Small intestine (tissue), 7 donors: ENCODE data around the gene SERHL2. TPM values are rescaled to one million over a fixed set of nuclear protein-coding genes. Genes with fewer than 3 reads are reported as not detected.
"Not testable (repeated sequence)": the region's sequence is repeated elsewhere in the genome, so short reads cannot be mapped to it uniquely, and the experiment has no call there.

Experiments
- DNase-seq, 2 donors: peaks; one replicate each; pipeline versions ENCODE4 v3.0.0 to v3.0.0-alpha.2; 2013
- FAIRE-seq: peaks from 2 replicates; lab custom pipeline; 2012; peaks lifted over from hg19 to GRCh38; lab: Jason Lieb, UNC
- H3K27ac ChIP-seq, 3 donors: one replicate each; pipeline ENCODE4 v1.5.1; 2013; ENCODE audit warnings: low read length in 2 of 3, mild to moderate bottlenecking in 2 of 3, control low read depth in 1 of 3, inconsistent platforms in 1 of 3, low read depth in 1 of 3, moderate library complexity in 1 of 3
- H3K27me3 ChIP-seq, 3 donors: one replicate each; pipeline ENCODE4 v1.6.1; 2013; ENCODE audit warnings: low read length in 3 of 3, inconsistent platforms in 1 of 3; ENCODE audit not compliant: control insufficient read depth in 3 of 3, insufficient read depth in 3 of 3
- H3K36me3 ChIP-seq, 3 donors: one replicate each; pipeline ENCODE4 v1.6.1; 2013; ENCODE audit warnings: low read length in 3 of 3, inconsistent platforms in 1 of 3, low read depth in 1 of 3, mild to moderate bottlenecking in 1 of 3, moderate library complexity in 1 of 3; ENCODE audit not compliant: control insufficient read depth in 3 of 3, insufficient read depth in 2 of 3
- H3K4me1 ChIP-seq, 3 donors: one replicate each; pipeline ENCODE4 v1.6.1; 2013; ENCODE audit warnings: low read length in 2 of 3, inconsistent platforms in 1 of 3, low read depth in 1 of 3, mild to moderate bottlenecking in 1 of 3, moderate library complexity in 1 of 3; ENCODE audit not compliant: control insufficient read depth in 3 of 3, insufficient read depth in 2 of 3
- H3K4me3 ChIP-seq, 3 donors: one replicate each; pipeline ENCODE4 v1.5.1; 2013; ENCODE audit warnings: low read length in 3 of 3, control low read depth in 1 of 3, inconsistent platforms in 1 of 3, low read depth in 1 of 3, mild to moderate bottlenecking in 1 of 3, moderate library complexity in 1 of 3
- H3K9me3 ChIP-seq, 2 donors: one replicate each; pipeline ENCODE4 v1.6.1; 2013; ENCODE audit warnings: low read depth in 1 of 2, low read length in 1 of 2; ENCODE audit not compliant: control insufficient read depth in 2 of 2, insufficient read depth in 1 of 2
- WGBS, 3 donors: extraction: QIAGEN DNeasy Blood & Tissue Kit; methylation state at CpG; one replicate each; pipeline ENCODE4 v1.1.7; 2013; 5-methylcytosine and 5-hydroxymethylcytosine counted together
- polyA plus RNA-seq, 4 donors: library from polyadenylated mRNA; stranded (reverse) in 3 of 4; unstranded in 1 of 4; fragments of 200-250 nt in 3 of 4; fragments of 120-200 nt in 1 of 4; gene quantifications; one replicate each; pipeline versions ENCODE4 v1.2.1 to v1.2.3, GENCODE V29; 2013
- donor health status: healthy with polysubstance abuse.
- donor health status: control.
- donor health status: control.
- donor health status: Bipolar disorder and iron deficiency.
- donor health status: healthy.

The SERHL2 gene
- polyA plus RNA-seq, 4 donors = 0.89 to 4.1 (median 2.4) TPM

GRCh38 chr22:42539236-42539771, 14.5 kb upstream of the SERHL2 start:
- not testable (repeated sequence) for H3K4me3 ChIP-seq, H3K36me3 ChIP-seq, H3K9me3 ChIP-seq, H3K4me1 ChIP-seq, H3K27me3 ChIP-seq, FAIRE-seq, DNase-seq
- peak overlapping the region in 1 of 3 donors; percentile 89 for H3K27ac ChIP-seq
- WGBS, 3 donors = 5 to 20% methylated on average over 4 to 10 of the region's 11 CpGs; no CpG with 5 or more reads in 1 of the 3 donors

- FAIRE-seq = no peak
- no peaks in the 10 kb centered on the region for H3K36me3 ChIP-seq
- peaks cover 0 to 13% (median 0%) of the 10 kb centered on the region in 3 donors for H3K27me3 ChIP-seq
- 5 to 14% (median 12%) methylated on average over 2 of the region's 2 CpGs for WGBS, 3 donors
- no peaks in the 10 kb centered on the region for H3K4me1 ChIP-seq
- DNase-seq = peak in 1 of 2 donors; percentile 47
- H3K4me3 ChIP-seq = no peak overlapping the region
- no peak overlapping the region for H3K27ac ChIP-seq
- no peaks in the 10 kb centered on the region for H3K9me3 ChIP-seq
These were observed 9.1 kb upstream of the SERHL2 start for GRCh38 chr22:42544686-42545085.

- Histone ChIP-seq H3K36me3 (no peaks in the 10 kb centered on the region), H3K27me3 (peaks cover 0 to 16% (median 0%) of the 10 kb centered on the region in 3 donors), H3K27ac (no peak overlapping the region), H3K4me3 (no peak overlapping the region), H3K4me1 (peaks cover 0 to 3% (median 0%) of the 10 kb centered on the region in 3 donors), H3K9me3 (peaks cover 0 to 16% of the 10 kb centered on the region in 2 donors)
- 59 to 71% (median 71%) methylated on average over 9 of the region's 9 CpGs for whole genome bisulfite sequencing, 3 donors
- DNase-seq (no peak), FAIRE-seq (no peak)
These were observed 6.2 kb upstream of the SERHL2 start for GRCh38 chr22:42547562-42547961.

- 53 to 60% (median 53%) methylated on average over 3 to 6 of the region's 6 CpGs for WGBS, 3 donors
- H3K4me1 ChIP-seq, DNase-seq, H3K27ac ChIP-seq, FAIRE-seq, H3K36me3 ChIP-seq, H3K4me3 ChIP-seq: not testable (repeated sequence)
- peaks cover 0 to 16% of the 10 kb centered on the region in 2 donors for H3K9me3 ChIP-seq
- peaks cover 0 to 16% (median 0%) of the 10 kb centered on the region in 3 donors for H3K27me3 ChIP-seq
These were observed 5.6 kb upstream of the SERHL2 start for GRCh38 chr22:42548126-42548525.

- no peak for DNase-seq
- WGBS, 3 donors = 81 to 83% (median 81%) methylated on average over 19 of the region's 19 CpGs
- H3K9me3 ChIP-seq = peaks cover 0 to 16% of the 10 kb centered on the region in 2 donors
- peaks cover 0 to 16% (median 0%) of the 10 kb centered on the region in 3 donors for H3K27me3 ChIP-seq
- no peak overlapping the region for H3K4me3 ChIP-seq
- no peak overlapping the region for H3K27ac ChIP-seq
- no peaks in the 10 kb centered on the region for H3K36me3 ChIP-seq
- H3K4me1 ChIP-seq = peaks cover 0 to 3% (median under 1%) of the 10 kb centered on the region in 3 donors
- no peak for FAIRE-seq
These were observed 5.0 kb upstream of the SERHL2 start for GRCh38 chr22:42548597-42549330.

GRCh38 chr22:42549331-42550060, 4.3 kb upstream of the SERHL2 start:
- DNase-seq (no peak), FAIRE-seq (no peak)
- peaks cover 0 to 16% of the 10 kb centered on the region in 2 donors for H3K9me3 ChIP-seq
- WGBS, 3 donors = 73 to 91% (median 83%) methylated on average over 6 to 11 of the region's 11 CpGs
- peaks cover 0 to 7% (median 3%) of the 10 kb centered on the region in 3 donors for H3K4me1 ChIP-seq
- no peak overlapping the region for H3K4me3 ChIP-seq
- peaks cover 0 to 16% (median 0%) of the 10 kb centered on the region in 3 donors for H3K27me3 ChIP-seq
- no peak overlapping the region for H3K27ac ChIP-seq
- H3K36me3 ChIP-seq = no peaks in the 10 kb centered on the region

- not testable (repeated sequence) for FAIRE-seq, DNase-seq, H3K4me1 ChIP-seq, H3K36me3 ChIP-seq, H3K27ac ChIP-seq, H3K4me3 ChIP-seq
- Histone ChIP-seq H3K27me3 (peaks cover 0 to 16% (median 0%) of the 10 kb centered on the region in 3 donors), H3K9me3 (peaks cover 0 to 16% of the 10 kb centered on the region in 2 donors)
- WGBS, 3 donors = 77 to 89% (median 88%) methylated on average over 6 of the region's 6 CpGs
These were observed 1.5 kb upstream of the SERHL2 start for GRCh38 chr22:42552294-42552647.

- Histone ChIP-seq H3K4me1 (peaks cover 0 to 8% (median 0%) of the 10 kb centered on the region in 3 donors), H3K36me3 (no peaks in the 10 kb centered on the region), H3K9me3 (no peaks in the 10 kb centered on the region), H3K4me3 (no peak overlapping the region), H3K27ac (no peak overlapping the region), H3K27me3 (no peaks in the 10 kb centered on the region)
- no peak for DNase-seq
- 74 to 87% (median 78%) methylated on average over 8 of the region's 8 CpGs for WGBS, 3 donors
- no peak for FAIRE-seq
These were observed 6.6 kb downstream of the SERHL2 start for GRCh38 chr22:42560381-42560780.
